NCI-H460 (cell line): ENCODE results near the gene COL13A1. TPM values are rescaled to one million over a fixed set of nuclear protein-coding genes. Genes with fewer than 3 reads are reported as not detected.

Experiments used
- DNase-seq: peaks from one replicate; pipeline ENCODE4 v3.0.0-alpha.2; 2016; ENCODE audit warnings: low read depth; ENCODE audit errors: extremely low read depth
- total RNA-seq: library from RNA; depleted of rRNA; stranded (reverse); fragments of >200 nt; shearing (Covaris generic); gene quantifications from 2 replicates; pipeline ENCODE4 v1.2.3, GENCODE V29; 2014

The COL13A1 gene
- total RNA-seq, 1 experiment from 2014 or later = 0.15 TPM

DNA sequence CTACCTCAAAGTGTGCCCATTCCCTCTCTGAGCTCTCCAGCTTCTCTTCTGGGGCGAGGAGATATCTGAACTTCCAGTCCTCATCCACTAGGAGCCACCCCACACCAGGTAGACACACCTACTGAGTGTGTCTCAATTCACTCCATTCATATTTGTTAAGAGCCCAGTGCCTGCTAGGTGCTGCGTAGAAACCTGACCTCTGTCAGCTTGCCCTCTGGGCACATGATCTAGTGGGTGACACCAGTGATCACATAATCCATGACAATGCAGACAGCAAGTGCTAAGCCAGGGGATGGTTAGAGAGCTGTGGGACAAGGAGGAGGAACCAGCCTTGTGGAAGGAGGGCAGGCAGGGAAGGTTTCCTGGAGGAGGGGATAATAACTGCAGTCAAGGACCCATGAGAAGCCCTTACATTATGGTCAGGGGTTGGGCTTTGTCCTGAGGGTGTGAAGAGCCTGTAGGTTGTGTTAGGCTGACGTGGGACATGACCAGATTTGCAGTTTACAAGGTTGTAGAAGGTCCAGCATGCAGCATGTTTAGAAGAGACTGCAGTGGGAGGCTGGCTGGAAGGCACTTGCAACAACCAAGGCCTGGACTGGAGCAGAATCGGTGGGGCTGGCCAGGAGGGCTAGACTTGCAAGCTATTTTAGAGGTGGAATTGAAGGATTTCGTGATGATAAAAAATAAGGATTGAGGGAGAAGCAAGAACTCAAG lies 81.8 kb downstream of the COL13A1 start:
- no peak for DNase-seq

DNA sequence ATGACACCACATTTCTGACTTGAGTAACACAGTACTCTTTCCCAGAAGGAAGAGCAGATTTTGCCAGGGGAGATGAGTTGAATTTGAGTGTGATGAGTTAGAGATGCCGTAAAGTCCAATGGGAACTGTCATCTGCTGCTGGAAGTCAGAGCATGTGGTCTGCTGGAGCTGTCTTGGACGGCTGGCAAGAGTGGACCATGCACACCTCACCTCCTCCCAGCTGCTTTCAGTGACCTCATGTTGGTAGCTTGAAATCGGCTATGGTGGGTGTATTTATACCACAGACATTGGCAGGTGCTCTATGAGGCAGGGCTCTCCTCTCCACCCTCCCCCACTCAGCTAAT lies 82.3 kb downstream of the COL13A1 start:
- no peak for DNase-seq

DNA sequence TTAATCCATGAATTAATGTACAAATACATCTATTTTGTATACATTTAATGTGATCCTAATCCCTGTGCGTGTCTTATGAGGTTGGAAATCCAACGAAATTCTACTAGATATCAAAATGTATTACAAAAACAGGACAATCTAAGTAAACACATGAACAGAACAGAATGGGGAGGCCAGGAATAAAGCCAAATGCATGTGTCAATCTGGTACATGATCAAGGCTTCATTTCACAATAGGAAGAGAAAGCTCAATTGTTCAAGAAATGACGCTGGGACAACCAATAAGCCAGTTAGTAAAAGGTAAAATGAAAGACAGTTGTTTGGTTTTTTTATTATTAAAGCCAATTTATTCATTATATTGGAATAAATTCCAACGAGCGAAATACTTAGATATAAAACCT lies 83.0 kb downstream of the COL13A1 start:
- no peak for DNase-seq

DNA sequence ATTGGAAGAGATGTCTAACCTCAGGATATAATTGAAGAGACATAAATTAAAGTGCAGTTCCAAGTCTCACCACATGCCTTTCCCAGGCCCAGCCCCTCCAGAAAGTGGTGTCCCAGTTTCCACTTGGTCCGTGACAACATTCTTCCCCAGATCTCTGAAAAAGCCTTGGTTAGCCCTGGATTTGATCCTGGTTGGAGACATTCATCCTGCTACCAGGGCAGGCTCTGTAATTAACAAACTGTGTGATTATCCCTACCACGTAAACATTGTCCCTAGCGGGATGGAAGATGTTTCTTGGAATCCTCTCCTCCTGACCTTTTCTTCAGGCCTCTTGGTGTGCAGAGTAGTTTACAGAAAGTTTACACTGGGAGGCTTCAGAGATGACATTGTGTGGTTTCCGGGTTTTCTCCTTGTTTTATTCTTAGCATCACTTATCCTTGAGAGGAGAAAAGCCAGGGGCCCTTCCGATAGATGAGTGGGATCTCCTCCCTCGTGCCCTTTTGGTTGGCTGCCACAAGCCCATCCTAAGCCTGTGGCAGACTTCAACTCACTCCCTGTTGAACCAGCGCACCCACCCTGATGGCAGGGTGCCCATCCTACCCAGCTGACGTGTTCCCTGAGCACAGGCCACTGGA lies 83.8 kb downstream of the COL13A1 start:
- no peak for DNase-seq

DNA sequence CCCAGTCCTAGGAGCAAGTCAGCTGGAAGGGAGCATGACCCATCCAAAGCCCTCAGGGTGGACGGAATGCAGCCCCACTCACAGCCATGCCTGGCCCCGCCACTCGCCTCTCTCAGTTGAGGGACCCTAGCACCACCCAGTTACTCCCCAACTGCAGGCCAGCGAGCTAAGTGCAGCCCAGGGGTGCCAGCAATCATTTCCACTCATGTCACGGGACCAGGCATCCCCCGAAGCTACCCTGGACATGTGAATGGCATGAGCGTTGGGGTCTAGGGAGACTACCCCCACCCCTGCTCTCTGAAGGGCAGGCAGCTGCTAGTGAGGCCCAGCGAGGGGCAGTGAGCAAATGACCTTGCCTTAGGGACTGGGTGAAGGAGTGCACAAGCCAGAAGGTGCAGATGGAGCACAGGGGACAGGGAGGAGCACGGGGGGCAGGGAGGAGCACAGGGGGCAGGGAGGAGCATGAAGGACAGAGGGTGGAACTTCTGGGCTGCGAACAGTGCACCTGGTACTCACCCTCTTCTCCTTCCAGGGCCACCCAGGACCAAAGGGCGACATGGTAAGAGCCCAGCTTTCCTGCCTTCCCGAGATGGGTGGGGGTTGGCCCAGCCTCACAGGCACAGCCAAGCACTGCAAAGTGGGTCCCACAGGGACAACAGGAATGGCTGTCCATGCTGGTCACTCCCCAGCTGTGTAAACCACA lies 87.3 kb downstream of the COL13A1 start:
- DNase-seq = no peak

DNA sequence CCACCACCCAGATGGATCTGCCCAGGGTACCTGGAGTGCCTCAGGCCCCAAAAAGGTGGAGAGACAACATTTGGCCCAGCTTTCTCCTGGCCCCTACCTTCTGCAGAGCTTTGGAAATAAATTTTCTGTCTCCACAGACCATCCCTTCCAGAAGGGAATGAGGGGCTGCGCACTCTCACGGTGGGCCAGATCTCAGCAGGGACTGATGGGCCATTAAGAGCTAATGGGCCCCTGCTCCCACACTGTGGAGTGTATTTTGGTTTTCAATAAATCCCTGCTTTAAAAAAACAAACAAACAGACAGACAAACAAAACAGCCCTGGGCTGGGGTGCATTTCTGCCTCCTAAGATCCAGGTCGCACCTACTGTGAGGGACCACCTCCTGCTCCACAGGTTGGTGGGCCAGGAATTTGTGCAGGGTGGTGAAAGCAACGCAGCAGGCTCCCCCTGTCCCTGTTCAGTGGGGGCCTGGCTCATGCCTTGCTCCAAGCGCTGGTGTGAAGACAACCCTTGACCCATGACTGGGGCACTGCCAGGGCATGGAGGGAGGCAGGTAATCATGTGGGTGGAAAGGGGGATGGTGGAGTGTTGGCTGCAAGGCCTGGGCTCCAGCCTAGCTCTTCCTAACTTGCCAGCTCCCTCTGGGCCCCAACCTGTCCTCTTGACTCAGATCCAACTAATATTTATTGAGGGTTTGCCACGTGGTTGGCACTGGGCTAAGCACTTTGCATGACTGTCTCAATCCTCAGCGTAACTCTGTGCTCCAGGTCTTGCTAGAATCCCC lies 88.5 kb downstream of the COL13A1 start:
- no peak for DNase-seq

DNA sequence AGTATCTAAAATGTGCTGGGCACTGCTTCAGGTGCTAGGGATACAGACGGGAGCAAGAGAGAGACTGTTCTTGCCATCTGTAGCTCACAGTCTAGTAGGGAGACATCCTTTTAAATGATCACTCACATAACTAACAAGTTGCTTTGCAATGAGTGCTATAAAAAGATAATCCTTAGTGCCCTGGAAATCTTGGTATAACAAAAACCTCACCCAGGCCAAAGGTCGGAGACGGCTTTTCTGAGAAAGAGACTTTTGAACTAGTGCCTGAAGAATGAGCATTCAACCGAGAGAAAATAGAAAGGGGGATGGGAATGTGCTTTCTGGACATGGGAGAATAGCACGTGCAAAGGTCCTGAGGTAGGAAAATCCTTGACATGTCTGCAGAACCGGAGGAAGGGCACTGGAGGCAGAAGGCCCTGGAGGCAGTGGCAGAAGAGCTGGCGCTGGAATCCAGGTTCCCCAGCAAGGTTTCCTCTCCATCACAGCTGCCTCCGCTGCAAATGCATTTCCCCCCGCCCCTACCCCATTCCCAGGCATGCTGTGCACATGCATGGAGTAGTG lies 89.4 kb downstream of the COL13A1 start:
- DNase-seq = no peak

DNA sequence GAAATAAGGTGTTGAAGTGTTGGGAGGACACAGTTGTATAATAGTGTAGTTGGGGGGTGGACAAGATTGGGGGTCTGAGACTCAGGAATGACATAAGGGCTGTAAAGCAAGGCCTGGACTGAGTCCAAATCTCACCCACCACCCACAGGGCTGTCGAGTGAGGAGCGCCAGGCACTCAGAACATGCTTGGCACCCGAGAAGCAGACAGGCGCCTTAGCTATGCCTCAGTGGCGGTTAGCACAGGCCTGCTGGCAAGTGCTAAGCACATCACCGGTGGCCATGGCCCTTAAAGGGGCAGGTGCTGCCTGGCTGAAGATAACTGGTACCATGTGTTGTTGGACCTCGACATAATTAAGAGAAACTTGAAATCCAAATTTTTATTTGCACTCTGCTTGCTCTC lies 90.7 kb downstream of the COL13A1 start:
- DNase-seq = no peak

DNA sequence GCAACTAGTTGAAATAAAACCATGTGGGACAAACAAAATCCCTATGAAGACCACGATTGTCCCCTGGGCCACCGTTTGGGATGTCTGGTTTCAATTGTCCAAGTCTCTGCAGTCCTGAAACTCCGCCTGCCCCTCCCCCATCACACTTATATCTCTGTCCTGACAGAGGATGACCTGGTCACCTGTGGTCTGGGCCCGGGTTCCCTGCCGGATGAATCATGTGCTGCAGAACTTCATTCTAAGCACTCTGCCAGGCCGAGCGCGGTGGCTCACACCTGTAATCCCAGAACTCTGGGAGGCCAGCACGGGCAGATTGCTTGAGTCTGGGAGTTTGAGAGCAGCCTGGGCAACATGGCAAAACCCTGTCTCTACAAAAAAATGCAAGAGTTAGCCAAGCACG lies 91.1 kb downstream of the COL13A1 start:
- DNase-seq = no peak

DNA sequence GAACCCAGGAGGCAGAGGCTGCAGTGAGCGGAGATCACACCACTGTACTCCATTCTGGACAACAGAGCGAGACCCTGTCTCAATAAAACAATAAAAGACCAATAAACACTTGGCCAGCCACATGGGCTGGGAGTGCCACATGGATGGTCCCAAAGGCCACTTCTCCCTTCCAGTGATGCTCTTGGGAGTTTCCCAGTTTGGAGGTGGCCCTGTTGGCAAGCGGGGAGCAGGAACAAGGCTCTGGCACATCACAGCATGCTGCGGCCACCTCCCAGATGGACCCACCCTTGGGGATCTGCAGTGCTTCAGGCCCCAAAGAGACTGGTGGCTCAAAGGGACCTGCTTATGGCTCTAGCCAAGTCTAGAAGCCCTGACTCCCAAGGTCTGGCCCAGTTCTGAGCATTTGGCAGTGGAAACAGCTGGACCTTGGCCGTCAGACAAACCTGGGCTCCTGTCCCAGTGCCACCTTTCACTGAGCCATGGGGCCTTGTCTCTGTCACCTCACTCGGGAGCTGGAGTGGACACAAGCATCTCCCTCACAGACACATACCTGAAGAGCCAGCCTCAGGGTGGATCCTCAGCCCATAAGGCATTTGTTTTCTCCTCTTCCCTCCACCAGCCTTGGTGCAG lies 91.7 kb downstream of the COL13A1 start:
- DNase-seq = no peak

DNA sequence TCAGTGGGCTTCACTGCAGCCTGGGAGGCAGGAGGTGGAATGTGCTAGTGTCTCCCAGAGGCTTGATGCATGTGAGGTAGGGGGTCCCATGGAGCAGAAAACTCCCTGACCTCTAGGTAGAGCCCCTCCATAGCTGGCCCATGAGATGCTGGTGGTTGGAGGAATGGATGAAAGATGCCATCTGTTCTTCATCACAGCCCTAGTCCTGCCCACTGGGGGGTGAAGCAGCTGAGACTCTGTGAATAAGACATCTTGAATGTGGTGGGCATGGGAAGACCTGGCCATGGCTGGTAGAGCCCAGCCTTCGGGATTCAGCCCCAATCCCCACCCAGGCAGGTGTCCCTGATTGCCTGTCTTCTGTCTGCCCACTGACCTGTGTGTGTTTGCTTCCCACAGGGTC lies 92.5 kb downstream of the COL13A1 start:
- DNase-seq = no peak

DNA sequence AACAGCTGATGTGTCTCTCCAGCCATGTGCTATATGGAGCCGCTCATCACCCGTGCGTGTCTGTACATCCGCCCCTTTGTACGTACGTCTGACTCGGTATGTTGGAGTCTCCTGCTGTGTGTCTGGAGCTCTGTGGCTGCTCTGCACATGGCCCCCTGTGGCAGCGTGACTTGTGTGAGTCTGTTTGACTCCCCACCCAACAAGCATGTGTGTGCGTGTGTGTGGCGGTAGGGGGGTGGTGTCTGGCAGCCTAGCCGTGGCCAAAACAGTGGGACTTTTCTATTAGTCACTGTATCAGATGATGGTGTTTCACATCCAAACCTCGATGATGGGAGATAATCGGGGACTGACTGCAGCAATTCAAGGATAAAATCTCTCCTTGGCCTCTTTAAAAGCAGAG lies 94.1 kb downstream of the COL13A1 start:
- no peak for DNase-seq

DNA sequence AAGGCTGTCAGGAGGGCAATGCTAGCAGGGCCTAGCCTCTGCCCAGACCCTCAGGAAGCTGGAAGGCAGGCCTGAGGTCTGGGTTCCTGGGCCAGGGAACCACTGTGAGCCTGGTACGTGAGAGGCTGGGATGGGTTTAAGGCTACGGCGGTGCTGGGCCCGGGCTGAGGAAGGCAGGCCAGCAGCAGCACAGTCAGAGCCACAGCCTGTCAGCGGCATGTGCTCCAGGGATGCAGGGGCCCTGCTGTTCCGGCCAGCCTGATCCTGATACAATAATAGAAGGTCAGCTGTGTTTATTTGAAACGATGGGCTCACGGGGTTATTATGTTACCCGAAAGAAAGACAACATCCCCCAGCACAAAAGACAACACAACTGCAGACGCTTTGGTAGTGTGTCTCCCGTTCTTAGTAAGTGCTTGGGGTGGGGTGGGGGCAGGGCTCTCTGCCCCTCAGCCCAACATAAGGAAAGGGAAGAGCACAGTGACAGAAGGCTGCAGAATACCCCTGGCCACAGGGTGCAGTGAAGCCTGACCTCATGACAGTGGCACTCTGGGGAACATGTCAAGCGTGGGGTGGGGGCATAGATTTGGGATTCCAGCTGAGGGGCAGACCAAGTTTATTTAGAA lies 95.0 kb downstream of the COL13A1 start:
- no peak for DNase-seq

DNA sequence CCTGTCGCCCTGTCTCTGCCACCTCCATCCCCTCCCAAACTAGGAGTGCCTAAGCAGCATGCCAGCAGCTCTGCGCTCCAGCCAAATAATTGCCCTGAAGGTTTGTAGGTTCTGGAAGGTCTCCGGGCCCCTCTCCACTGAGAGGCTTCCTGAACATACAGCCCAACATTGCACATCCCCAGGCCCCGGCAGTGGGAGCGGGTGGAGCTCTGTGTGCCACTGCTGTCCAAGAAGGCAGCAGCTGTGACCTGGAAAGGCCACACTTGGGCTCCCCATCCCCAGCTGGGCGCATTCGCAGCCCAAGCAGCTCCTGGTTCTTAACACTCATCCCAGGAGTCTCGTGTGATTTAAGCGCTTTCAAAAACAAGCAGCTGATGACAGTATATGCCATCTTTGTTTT lies 95.7 kb downstream of the COL13A1 start:
- no peak for DNase-seq

DNA sequence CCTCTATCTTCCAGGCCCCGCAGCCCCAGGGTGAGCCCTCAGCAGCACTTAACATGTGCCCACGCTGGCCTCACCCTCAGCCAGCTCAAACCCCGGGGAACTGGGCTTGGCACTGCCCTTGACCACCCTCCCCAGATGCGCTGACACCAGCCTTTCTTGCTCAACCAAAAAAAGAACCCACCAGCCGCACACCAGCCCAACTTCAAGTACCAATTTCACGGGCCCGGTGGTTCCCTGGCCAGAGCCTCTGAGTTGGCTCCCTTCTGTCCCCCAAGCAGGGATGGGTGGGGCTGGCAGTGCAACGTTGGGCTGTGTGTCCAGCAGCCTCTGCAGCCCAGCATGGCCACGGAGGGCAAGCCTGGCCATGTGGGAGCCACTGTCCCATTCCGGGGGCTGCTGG lies 96.3 kb downstream of the COL13A1 start:
- no peak for DNase-seq

DNA sequence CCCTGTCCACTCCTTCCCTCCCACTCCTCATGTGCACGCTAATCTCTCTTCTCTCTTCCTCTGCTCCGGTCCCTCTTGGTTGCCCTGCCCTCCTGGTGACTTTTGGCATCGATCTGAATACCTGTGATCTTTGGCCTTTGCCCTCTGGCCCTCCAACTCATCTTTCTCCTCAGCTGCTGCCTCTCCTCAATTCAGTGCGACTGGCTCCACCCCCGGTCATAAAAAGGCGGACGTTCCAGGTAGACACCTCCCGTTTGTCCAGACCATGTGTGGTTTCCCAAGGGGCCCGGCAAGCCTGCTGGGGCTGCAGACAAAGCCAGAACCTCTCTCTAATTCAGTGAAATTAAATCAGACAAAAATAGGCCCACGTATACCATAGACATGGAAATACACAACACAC lies 96.8 kb downstream of the COL13A1 start:
- no peak for DNase-seq

DNA sequence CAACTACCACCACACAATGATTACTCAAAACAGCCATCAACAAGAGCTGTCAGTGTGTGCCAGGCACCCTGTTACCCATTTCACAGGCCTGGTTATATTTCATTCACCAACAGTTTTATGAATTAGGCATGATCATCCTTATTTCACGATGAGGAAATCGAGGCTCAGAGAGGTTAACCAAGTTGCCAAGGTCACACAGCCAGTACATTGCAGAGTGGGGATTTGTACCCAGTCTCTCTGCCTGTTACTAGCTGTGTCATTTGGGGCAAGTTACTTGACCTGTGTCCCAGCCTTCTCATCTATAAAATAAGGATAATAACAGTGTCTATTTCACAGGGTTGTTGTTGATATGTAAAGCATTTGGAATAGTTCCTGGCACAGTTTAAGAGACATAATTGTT lies 97.2 kb downstream of the COL13A1 start:
- no peak for DNase-seq

DNA sequence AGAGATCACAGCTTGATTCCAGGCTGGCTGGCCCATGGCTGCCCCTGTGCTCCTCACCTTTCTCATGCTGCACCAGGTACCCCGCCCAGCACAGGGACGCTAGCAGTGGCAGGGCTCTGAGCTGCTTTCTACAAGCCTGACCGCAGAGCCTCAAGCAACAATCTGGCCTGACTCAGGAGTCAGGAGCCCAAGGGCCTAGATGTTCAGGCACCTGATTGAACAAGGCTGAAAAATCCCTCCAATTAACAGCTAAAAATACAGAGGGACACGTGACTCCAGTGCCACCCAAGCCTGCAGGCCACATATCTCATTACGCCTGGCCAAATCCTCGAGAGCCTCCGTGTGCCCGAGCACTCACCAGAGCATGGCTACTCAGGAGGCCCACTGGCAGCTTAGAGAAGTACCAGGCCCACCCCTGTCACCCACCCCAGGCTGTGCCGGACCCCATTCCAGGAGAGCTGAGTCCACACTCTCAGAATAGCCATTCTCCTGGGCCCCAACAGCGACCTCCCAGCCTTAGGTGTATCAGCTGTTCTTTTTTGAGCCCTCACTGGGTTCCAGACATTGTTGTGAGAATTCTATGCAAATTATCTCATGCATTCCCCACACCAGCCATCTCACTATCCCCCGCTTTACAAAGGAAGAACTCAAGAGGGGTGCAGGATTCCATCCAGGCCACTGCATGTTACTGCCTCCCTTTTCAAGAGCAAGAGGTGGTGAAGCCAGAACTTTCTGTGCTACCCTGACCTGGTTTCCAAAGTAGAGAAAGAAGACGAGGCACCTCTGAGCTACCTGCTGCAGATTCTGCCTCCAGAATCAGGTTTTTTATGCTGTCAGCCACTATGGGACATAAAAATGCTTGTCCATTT lies 98.3 kb downstream of the COL13A1 start:
- no peak for DNase-seq

DNA sequence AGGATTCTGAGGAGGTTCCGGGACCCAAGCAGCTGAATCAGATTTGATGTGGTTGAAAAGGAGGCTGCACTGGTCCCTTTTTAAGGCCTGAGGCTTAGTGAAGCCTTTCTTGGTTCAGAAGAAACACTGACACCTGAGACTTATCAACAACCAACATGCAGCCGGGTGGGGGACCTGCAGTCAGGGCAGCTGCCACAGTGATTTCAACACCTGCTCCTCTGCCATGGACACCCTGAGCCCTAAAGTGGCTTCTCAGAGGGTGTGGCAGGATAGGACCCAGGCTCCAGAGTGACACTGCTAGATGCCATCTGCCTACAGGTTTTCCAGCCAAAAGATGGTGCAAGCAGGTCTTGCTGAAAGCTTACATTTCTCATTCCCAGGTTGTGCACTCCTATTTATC lies 99.3 kb downstream of the COL13A1 start:
- no peak for DNase-seq
